ENCODE measurements around the gene FGD6.

DNA sequence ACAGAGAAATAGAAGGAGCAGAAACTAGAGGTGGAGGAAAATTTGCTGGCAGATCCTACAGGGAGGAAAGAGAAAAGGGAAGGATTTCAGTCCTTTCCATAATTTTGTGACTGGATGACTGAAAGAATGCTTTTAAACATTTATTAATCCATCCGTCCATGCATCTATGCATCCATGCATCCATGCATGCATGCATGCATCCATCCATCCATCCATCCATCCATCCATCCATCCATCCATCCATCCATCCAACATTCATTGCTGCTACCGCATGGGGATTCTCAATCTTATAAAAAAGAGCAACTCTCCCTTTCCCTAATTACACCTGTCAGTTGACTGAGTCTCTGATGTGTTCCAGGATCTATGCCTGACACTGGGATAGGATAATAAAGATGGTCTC, 88.2 kb downstream of the FGD6 start:
- TF ChIP-seq, protein P1, sequence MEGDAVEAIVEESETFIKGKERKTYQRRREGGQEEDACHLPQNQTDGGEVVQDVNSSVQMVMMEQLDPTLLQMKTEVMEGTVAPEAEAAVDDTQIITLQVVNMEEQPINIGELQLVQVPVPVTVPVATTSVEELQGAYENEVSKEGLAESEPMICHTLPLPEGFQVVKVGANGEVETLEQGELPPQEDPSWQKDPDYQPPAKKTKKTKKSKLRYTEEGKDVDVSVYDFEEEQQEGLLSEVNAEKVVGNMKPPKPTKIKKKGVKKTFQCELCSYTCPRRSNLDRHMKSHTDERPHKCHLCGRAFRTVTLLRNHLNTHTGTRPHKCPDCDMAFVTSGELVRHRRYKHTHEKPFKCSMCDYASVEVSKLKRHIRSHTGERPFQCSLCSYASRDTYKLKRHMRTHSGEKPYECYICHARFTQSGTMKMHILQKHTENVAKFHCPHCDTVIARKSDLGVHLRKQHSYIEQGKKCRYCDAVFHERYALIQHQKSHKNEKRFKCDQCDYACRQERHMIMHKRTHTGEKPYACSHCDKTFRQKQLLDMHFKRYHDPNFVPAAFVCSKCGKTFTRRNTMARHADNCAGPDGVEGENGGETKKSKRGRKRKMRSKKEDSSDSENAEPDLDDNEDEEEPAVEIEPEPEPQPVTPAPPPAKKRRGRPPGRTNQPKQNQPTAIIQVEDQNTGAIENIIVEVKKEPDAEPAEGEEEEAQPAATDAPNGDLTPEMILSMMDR (IDR thresholded peaks at IDR 0.05), result no peak
- no peak for TF ChIP-seq EP300 (IDR thresholded peaks at IDR 0.05)
- no peak for TF ChIP-seq POLR2A (IDR thresholded peaks at IDR 0.05)
